ENCODE results near the gene WFDC5. TPM values are rescaled to one million over a fixed set of nuclear protein-coding genes. Genes with fewer than 3 reads are reported as not detected.

Gene WFDC5
- total and polyA plus RNA-seq, 4 donors: not detected

DNA sequence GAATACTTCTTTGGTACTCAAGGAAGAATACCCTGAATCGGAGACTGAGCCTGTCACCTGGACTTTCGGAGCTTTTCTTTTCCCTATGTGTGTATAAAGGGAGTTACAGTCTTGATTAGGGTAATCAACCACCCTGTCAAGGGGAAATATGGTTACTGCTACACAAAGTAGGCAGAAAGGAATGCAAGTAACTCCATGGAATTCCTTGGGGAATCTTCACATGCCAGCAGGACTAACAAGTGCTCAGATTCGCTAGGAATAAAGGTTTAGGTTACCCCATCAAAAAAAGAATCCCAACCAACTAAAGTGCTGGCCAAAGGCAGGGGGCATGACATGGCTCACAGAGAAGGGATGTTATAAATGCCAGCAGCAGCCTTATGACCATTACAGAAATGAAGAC lies 24.5 kb downstream of the WFDC5 start:
- H3K4me1 ChIP-seq (ENCODE audit: control insufficient read depth in 4 of 4, insufficient read depth in 4 of 4, low read length in 3 of 4): no peaks in the 10 kb centered on the region
- no peaks in the 10 kb centered on the region for H3K9me3 ChIP-seq (ENCODE audit: control insufficient read depth in 4 of 4, low read length in 3 of 4)
- TF ChIP-seq, protein P1, sequence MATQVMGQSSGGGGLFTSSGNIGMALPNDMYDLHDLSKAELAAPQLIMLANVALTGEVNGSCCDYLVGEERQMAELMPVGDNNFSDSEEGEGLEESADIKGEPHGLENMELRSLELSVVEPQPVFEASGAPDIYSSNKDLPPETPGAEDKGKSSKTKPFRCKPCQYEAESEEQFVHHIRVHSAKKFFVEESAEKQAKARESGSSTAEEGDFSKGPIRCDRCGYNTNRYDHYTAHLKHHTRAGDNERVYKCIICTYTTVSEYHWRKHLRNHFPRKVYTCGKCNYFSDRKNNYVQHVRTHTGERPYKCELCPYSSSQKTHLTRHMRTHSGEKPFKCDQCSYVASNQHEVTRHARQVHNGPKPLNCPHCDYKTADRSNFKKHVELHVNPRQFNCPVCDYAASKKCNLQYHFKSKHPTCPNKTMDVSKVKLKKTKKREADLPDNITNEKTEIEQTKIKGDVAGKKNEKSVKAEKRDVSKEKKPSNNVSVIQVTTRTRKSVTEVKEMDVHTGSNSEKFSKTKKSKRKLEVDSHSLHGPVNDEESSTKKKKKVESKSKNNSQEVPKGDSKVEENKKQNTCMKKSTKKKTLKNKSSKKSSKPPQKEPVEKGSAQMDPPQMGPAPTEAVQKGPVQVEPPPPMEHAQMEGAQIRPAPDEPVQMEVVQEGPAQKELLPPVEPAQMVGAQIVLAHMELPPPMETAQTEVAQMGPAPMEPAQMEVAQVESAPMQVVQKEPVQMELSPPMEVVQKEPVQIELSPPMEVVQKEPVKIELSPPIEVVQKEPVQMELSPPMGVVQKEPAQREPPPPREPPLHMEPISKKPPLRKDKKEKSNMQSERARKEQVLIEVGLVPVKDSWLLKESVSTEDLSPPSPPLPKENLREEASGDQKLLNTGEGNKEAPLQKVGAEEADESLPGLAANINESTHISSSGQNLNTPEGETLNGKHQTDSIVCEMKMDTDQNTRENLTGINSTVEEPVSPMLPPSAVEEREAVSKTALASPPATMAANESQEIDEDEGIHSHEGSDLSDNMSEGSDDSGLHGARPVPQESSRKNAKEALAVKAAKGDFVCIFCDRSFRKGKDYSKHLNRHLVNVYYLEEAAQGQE (IDR thresholded peaks at IDR 0.05): no peak
- TF ChIP-seq GABPA (IDR thresholded peaks at IDR 0.05 in 1 of 2, conservative IDR thresholded peaks at IDR 0.05 in 1 of 2): no peak
- TF ChIP-seq, protein P2, sequence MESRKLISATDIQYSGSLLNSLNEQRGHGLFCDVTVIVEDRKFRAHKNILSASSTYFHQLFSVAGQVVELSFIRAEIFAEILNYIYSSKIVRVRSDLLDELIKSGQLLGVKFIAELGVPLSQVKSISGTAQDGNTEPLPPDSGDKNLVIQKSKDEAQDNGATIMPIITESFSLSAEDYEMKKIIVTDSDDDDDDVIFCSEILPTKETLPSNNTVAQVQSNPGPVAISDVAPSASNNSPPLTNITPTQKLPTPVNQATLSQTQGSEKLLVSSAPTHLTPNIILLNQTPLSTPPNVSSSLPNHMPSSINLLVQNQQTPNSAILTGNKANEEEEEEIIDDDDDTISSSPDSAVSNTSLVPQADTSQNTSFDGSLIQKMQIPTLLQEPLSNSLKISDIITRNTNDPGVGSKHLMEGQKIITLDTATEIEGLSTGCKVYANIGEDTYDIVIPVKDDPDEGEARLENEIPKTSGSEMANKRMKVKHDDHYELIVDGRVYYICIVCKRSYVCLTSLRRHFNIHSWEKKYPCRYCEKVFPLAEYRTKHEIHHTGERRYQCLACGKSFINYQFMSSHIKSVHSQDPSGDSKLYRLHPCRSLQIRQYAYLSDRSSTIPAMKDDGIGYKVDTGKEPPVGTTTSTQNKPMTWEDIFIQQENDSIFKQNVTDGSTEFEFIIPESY (IDR thresholded peaks at IDR 0.05): no peak
- TF ChIP-seq YY1 (IDR thresholded peaks at IDR 0.05): no peak
- TF ChIP-seq, protein P3, sequence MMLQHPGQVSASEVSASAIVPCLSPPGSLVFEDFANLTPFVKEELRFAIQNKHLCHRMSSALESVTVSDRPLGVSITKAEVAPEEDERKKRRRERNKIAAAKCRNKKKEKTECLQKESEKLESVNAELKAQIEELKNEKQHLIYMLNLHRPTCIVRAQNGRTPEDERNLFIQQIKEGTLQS (IDR thresholded peaks at IDR 0.05): no peak
- no peak for TF ChIP-seq HNF4A (conservative IDR thresholded peaks at IDR 0.05)
- TF ChIP-seq RAD21 (IDR thresholded peaks at IDR 0.05): no peak
- no peak for TF ChIP-seq SP1 (IDR thresholded peaks at IDR 0.05)
- no peak for TF ChIP-seq EGR1 (IDR thresholded peaks at IDR 0.05; ENCODE audit: low read depth in 2 of 2)
- H3K27ac ChIP-seq (ENCODE audit: low read depth in 1 of 2, low read length in 2 of 2): no peak overlapping the region
- WGBS: 97% methylated on average over 3 of the region's 3 CpGs
- H3K36me3 ChIP-seq (ENCODE audit: control insufficient read depth in 4 of 4, insufficient read depth in 3 of 4, low read depth in 1 of 4, low read length in 3 of 4): no peaks in the 10 kb centered on the region
- no peak for DNase-seq (ENCODE audit: low spot score)
- H3K4me3 ChIP-seq (ENCODE audit: low read depth in 1 of 3, low read length in 3 of 3): no peak overlapping the region
- no peak overlapping the region for H3K9ac ChIP-seq (ENCODE audit: low read depth in 1 of 2, low read length in 2 of 2)
- no peaks in the 10 kb centered on the region for H3K27me3 ChIP-seq (ENCODE audit: control insufficient read depth in 4 of 4, insufficient read depth in 4 of 4, low read length in 3 of 4)

DNA sequence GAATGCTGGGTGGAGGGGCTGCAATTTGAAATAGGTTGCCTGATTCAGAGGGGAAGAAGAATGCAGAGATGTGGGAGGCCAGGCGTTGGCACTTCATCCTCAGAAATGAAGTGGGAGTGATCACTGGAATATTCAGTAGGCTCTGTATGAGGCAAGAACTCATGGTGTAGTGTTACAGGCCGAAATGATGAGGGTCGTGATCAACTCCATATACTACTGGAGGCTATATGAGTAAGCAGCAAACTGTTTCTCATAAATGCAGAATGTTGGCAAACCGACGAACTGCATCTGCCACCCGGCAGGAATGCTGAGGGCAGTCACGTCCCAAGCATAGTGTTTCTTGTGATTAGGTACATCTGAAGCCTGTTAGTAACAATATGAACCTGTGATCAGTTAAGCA lies 26.7 kb downstream of the WFDC5 start:
- Histone ChIP-seq H3K27me3 (ENCODE audit: control insufficient read depth in 4 of 4, insufficient read depth in 4 of 4, low read length in 3 of 4) (no peaks in the 10 kb centered on the region), H3K9me3 (ENCODE audit: control insufficient read depth in 4 of 4, low read length in 3 of 4) (no peaks in the 10 kb centered on the region), H3K27ac (ENCODE audit: low read depth in 1 of 2, low read length in 2 of 2) (no peak overlapping the region), H3K9ac (ENCODE audit: low read depth in 1 of 2, low read length in 2 of 2) (no peak overlapping the region), H3K4me3 (ENCODE audit: low read depth in 1 of 3, low read length in 3 of 3) (no peak overlapping the region), H3K4me1 (ENCODE audit: control insufficient read depth in 4 of 4, insufficient read depth in 4 of 4, low read length in 3 of 4) (no peaks in the 10 kb centered on the region), H3K36me3 (ENCODE audit: control insufficient read depth in 4 of 4, insufficient read depth in 3 of 4, low read depth in 1 of 4, low read length in 3 of 4) (no peaks in the 10 kb centered on the region)
- 95% methylated on average over 7 of the region's 7 CpGs for WGBS
- DNase-seq (ENCODE audit: low spot score): no peak
- TF ChIP-seq RXRA (IDR thresholded peaks at IDR 0.05) (no peak), FOXA1 (IDR thresholded peaks at IDR 0.05) (no peak), GABPA (IDR thresholded peaks at IDR 0.05 in 1 of 2, conservative IDR thresholded peaks at IDR 0.05 in 1 of 2) (no peak), YY1 (IDR thresholded peaks at IDR 0.05) (no peak)

DNA sequence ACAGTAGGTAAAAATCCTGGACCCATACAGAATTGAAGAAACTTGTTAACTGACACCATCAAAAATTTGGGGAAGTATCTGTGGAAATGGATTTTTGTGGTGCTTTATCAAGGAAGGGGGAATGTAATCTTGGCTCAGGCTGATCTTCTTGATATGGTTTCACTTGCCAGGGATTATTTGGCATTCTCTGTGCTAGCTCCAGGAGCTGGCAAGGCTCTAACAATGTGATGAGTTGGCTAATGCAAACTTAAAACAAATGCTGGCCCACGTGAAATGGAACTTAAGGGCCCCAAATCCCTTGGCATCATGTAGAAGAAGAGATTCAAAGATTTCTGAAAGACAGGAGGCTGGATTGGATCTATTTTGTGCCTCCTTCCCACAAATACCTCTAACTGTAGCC lies 27.2 kb downstream of the WFDC5 start:
- no peak overlapping the region for H3K9ac ChIP-seq (ENCODE audit: low read depth in 1 of 2, low read length in 2 of 2)
- WGBS: 91% methylated on average over 1 of the region's 1 CpG
- no peak overlapping the region for H3K4me3 ChIP-seq (ENCODE audit: low read depth in 1 of 3, low read length in 3 of 3)
- DNase-seq (ENCODE audit: low spot score): no peak
- no peaks in the 10 kb centered on the region for H3K9me3 ChIP-seq (ENCODE audit: control insufficient read depth in 4 of 4, low read length in 3 of 4)
- H3K36me3 ChIP-seq (ENCODE audit: control insufficient read depth in 4 of 4, insufficient read depth in 3 of 4, low read depth in 1 of 4, low read length in 3 of 4): peaks cover 0 to 1% (median 0%) of the 10 kb centered on the region in 4 donors
- no peak overlapping the region for H3K27ac ChIP-seq (ENCODE audit: low read depth in 1 of 2, low read length in 2 of 2)
- H3K4me1 ChIP-seq (ENCODE audit: control insufficient read depth in 4 of 4, insufficient read depth in 4 of 4, low read length in 3 of 4): no peaks in the 10 kb centered on the region
- TF ChIP-seq GABPA (IDR thresholded peaks at IDR 0.05 in 1 of 2, conservative IDR thresholded peaks at IDR 0.05 in 1 of 2): no peak
- TF ChIP-seq RAD21 (IDR thresholded peaks at IDR 0.05): no peak
- no peak for TF ChIP-seq RXRA (IDR thresholded peaks at IDR 0.05)
- TF ChIP-seq YY1 (IDR thresholded peaks at IDR 0.05): no peak
- no peaks in the 10 kb centered on the region for H3K27me3 ChIP-seq (ENCODE audit: control insufficient read depth in 4 of 4, insufficient read depth in 4 of 4, low read length in 3 of 4)
